Left cardiac atrium (tissue), 4 donors: ENCODE measurements around the gene ZBTB8OS. TPM values are rescaled to one million over a fixed set of nuclear protein-coding genes. Genes with fewer than 3 reads are reported as not detected.

Experiments
- ATAC-seq, 2 donors: fragments of 200-7000 bp; cut with Tn5 transposase; one replicate each; pipeline ENCODE4 v1.9.1; 2020; ENCODE audit warnings: mild to moderate bottlenecking in 2 of 2, moderate library complexity in 2 of 2
- DNase-seq: peaks from one replicate; pipeline ENCODE4 v3.0.0-alpha.2; 2020
- intact Hi-C, 2 donors: fragments of 100-400 bp; cut with DNase I; formaldehyde crosslinking; loops; one replicate each; pipeline versions ENCODE4 v1.14.1 to v1.15.1; 2022 to 2023
- total RNA-seq, 2 donors: library from RNA; stranded (reverse); fragmentation: NEBNext Ultra II Directional; extraction: Animal tissue kit (Norgen Biotek cat#: 25700); gene quantifications; one replicate each; pipeline ENCODE4 v1.2.1, GENCODE V29; 2021
- donor health status: DM: no; HTN: yes; CAD: no.
- donor health status: DM: no; HTN: yes; CAD: no; lungs with severe emphysema.
- donor health status: DM: yes; HTN: yes; CAD: no.
- donor health status: Dilated cardiomyopathy.

The ZBTB8OS gene
- total RNA-seq, 2 donors from 2014 or later = 26.2 to 32.7 TPM

- ATAC-seq = no peak
- no peak for DNase-seq
- intact Hi-C loops = loop anchor here in 1 of 2 donors (10.0 kb wide), 1 partner anchor 165 kb away; no protein-coding TSS in a partner anchor
Measured at GRCh38 chr1:32619701-32620485, 30.5 kb downstream of the ZBTB8OS start.

GRCh38 chr1:32618673-32619221 lies 31.6 kb downstream of the ZBTB8OS start:
- intact Hi-C loops = no loop called here
- ATAC-seq = no peak

GRCh38 chr1:32613472-32613871 lies 36.9 kb downstream of the ZBTB8OS start:
- ATAC-seq (no peak), DNase-seq (no peak)
- intact Hi-C loops = no loop called here

More at GRCh38 chr1:32618673-32619221, 31.6 kb downstream of the ZBTB8OS start:
- no peak for DNase-seq

- intact Hi-C loops = no loop called here
- DNase-seq (peak; percentile 91), ATAC-seq (peak; percentile 100)
Measured at GRCh38 chr1:32612189-32612881, 38.0 kb downstream of the ZBTB8OS start.

- no peak for ATAC-seq
- DNase-seq = no peak
- intact Hi-C loops = no loop called here
Measured at GRCh38 chr1:32611859-32612188, 38.5 kb downstream of the ZBTB8OS start.

GRCh38 chr1:32609180-32609579 lies 41.2 kb downstream of the ZBTB8OS start:
- intact Hi-C loops = no loop called here

GRCh38 chr1:32606565-32607371 lies 43.6 kb downstream of the ZBTB8OS start:
- intact Hi-C loops = no loop called here
- DNase-seq (no peak), ATAC-seq (no peak)

More at GRCh38 chr1:32609180-32609579, 41.2 kb downstream of the ZBTB8OS start:
- ATAC-seq (no peak), DNase-seq (no peak)

GRCh38 chr1:32605711-32606424 lies 44.5 kb downstream of the ZBTB8OS start:
- no peak for ATAC-seq
- intact Hi-C loops = no loop called here

GRCh38 chr1:32600034-32600433 lies 50.3 kb downstream of the ZBTB8OS start:
- ATAC-seq (no peak), DNase-seq (no peak)
- intact Hi-C loops = no loop called here

More at GRCh38 chr1:32605711-32606424, 44.5 kb downstream of the ZBTB8OS start:
- no peak for DNase-seq

GRCh38 chr1:32592943-32593342 lies 57.4 kb downstream of the ZBTB8OS start:
- intact Hi-C loops = no loop called here
- DNase-seq (no peak), ATAC-seq (no peak)

- ATAC-seq (no peak), DNase-seq (no peak)
- intact Hi-C loops = no loop called here
Measured at GRCh38 chr1:32580348-32581017, 69.9 kb downstream of the ZBTB8OS start.

Other genes starting within 250 kb of the ZBTB8OS start
- under 1 TPM in 1 of 2 donors, not detected in 1; 0.03 TPM for gene ZBTB8B, start 185.5 kb downstream of the ZBTB8OS start, total RNA-seq
- 1 to 10 TPM; 3.0 to 4.7 TPM for gene ZBTB8A, start 111.1 kb downstream of the ZBTB8OS start, total RNA-seq
- 100 to 1,000 TPM in 1 of 2 donors, 10 to 100 TPM in 1; 95.8 to 108 TPM for gene RBBP4, start 658 bp upstream of the ZBTB8OS start, total RNA-seq
- 10 to 100 TPM; 14.5 to 15.8 TPM for gene SYNC, start 52.2 kb upstream of the ZBTB8OS start, total RNA-seq
- gene YARS1, start 166.8 kb upstream of the ZBTB8OS start, total RNA-seq = 10 to 100 TPM; 36.7 to 70.0 TPM
- gene S100PBP, start 167.1 kb upstream of the ZBTB8OS start, total RNA-seq = 10 to 100 TPM; 16.2 to 17.5 TPM
- gene FNDC5, start 220.4 kb upstream of the ZBTB8OS start, total RNA-seq = 10 to 100 TPM; 74.3 to 92.5 TPM
- gene HPCA, start 235.9 kb upstream of the ZBTB8OS start, total RNA-seq = not detected